Subcutaneous abdominal adipose tissue (tissue), 5 donors: ENCODE measurements around the gene TELO2.

Experiments used
- H3K27ac ChIP-seq: one replicate; pipeline ENCODE4 v1.7.0; 2013; ENCODE audit warnings: low read depth, mild to moderate bottlenecking, inconsistent platforms, low read length, moderate library complexity
- H3K27me3 ChIP-seq, 5 donors: one replicate each; pipeline ENCODE4 v1.7.0; 2013; ENCODE audit warnings: low read length in 5 of 5, inconsistent platforms in 1 of 5; ENCODE audit not compliant: control insufficient read depth in 5 of 5, insufficient read depth in 4 of 5
- H3K36me3 ChIP-seq, 5 donors: one replicate each; pipeline ENCODE4 v1.7.0; 2013; ENCODE audit warnings: low read length in 5 of 5; ENCODE audit not compliant: control insufficient read depth in 5 of 5, insufficient read depth in 5 of 5
- H3K4me1 ChIP-seq, 5 donors: one replicate each; pipeline ENCODE4 v1.7.0; 2013; ENCODE audit warnings: low read length in 5 of 5, mild to moderate bottlenecking in 3 of 5, moderate library complexity in 1 of 5; ENCODE audit not compliant: control insufficient read depth in 5 of 5, insufficient read depth in 5 of 5
- H3K4me3 ChIP-seq, 5 donors: one replicate each; pipeline ENCODE4 v1.7.0; 2013; ENCODE audit warnings: low read length in 5 of 5, low read depth in 1 of 5
- H3K9ac ChIP-seq, 5 donors: one replicate each; pipeline ENCODE4 v1.7.0; 2013; ENCODE audit warnings: low read length in 5 of 5, mild to moderate bottlenecking in 4 of 5, moderate library complexity in 3 of 5
- H3K9me3 ChIP-seq, 5 donors: one replicate each; pipeline ENCODE4 v1.7.0; 2013; ENCODE audit warnings: low read length in 5 of 5; ENCODE audit not compliant: control insufficient read depth in 5 of 5
- donor health status: healthy.
- donor health status: healthy.
- donor health status: healthy.
- donor health status: healthy.
- donor health status: healthy.

Gene TELO2

DNA sequence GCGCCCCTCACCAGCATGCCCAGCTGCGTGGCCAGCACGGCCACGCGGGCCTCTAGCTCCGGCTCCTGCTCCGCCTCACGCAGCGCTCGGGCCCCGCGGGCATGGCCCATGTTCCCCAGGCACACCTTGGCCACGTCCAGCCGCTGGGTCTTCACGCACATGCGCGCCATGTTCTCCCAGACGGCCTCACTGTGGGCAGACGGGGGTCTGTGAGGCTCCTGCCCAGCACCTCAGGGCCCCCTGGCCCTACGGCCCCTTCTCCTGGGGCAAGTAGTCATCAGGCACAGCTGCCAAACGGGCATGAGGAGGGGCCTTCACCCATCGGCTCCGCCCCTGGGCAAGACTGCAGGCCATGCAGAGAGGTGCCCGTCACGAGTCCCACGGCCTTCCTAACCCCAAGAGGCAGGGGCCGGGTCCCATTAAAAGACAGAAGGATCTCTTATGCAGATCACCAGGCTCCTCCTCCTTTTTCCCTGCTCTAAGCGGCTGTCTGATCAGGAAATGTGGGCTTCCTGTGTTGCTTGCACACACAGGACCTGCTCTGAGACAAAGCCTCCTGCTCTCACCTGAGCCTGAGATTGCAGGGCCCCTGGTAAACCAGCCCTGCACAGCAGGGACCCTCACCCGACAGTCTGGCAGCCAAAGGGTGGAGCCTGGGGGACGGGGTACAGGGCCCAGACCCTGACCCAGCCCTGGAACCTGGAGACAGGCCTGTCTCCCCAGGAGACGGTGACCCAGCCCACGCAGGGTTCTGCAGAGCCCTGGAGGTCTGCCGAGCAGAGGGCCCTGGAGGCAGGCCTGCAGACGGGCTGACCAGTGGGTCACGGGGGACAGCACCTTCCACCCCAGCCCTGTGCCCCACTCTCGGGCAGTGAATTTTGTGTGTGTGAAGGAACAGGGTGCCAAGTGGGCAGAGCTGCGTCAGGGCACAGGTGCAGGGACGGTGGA lies 33.7 kb downstream of the TELO2 start:
- Histone ChIP-seq H3K36me3 (peaks cover 0 to 14% (median 3%) of the 10 kb centered on the region in 5 donors), H3K4me1 (peaks cover 11 to 51% (median 40%) of the 10 kb centered on the region in 5 donors), H3K27ac (no peak overlapping the region), H3K9me3 (no peaks in the 10 kb centered on the region), H3K4me3 (no peak overlapping the region), H3K27me3 (peaks cover 0 to 21% (median 8%) of the 10 kb centered on the region in 5 donors), H3K9ac (no peak overlapping the region)

DNA sequence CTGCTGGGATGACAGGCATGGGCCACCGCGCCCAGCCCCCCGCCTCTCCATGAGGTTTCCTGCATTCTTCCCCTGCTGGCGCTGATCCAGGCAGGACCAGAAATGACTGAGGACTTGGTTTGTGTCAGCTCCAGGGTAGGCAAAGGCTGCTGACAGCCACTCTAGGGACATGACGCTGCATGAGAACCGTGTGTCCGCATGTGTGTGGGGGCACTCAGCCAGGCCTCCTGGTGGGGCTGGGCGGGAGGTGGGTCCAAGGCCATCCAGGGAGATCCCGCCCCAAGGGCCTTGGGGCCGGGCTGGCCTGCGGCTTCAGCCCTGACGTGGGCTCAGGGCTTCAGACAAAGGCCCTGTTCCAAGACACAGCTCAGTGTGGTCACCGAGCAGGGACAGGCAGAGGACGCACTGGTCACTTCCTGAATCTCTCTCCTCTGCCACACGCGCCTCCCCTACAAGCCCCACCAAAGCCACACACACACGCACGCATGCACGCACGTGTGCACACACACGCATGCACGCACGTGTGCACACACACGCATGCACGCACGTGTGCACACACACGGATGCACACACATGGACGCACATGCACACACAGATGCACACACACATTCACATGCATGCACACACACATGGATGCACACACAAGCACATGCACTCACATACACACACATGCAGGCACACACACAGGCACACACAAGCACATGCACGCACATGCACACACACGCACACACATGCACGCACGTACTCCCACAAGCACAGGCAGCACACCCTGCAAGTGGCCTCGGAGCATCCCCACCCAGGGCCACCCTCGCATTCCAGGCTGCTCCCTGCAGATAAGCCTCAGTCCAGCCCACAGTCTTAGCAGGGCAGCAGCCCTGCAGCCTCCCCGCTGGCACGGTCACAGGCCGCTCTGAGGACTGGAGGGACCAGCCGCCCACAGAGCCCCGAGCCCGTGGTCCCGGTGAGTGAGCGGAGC lies 35.0 kb downstream of the TELO2 start:
- no peak overlapping the region for H3K27ac ChIP-seq
- H3K4me3 ChIP-seq = peak overlapping the region in 2 of 5 donors; percentile 13 to 40
- H3K27me3 ChIP-seq = peaks cover 7 to 30% (median 15%) of the 10 kb centered on the region in 5 donors
- H3K36me3 ChIP-seq = peaks cover 0 to 14% (median 2%) of the 10 kb centered on the region in 5 donors
- H3K9me3 ChIP-seq = no peaks in the 10 kb centered on the region
- H3K4me1 ChIP-seq = peaks cover 12 to 63% (median 52%) of the 10 kb centered on the region in 5 donors
- H3K9ac ChIP-seq = no peak overlapping the region

DNA sequence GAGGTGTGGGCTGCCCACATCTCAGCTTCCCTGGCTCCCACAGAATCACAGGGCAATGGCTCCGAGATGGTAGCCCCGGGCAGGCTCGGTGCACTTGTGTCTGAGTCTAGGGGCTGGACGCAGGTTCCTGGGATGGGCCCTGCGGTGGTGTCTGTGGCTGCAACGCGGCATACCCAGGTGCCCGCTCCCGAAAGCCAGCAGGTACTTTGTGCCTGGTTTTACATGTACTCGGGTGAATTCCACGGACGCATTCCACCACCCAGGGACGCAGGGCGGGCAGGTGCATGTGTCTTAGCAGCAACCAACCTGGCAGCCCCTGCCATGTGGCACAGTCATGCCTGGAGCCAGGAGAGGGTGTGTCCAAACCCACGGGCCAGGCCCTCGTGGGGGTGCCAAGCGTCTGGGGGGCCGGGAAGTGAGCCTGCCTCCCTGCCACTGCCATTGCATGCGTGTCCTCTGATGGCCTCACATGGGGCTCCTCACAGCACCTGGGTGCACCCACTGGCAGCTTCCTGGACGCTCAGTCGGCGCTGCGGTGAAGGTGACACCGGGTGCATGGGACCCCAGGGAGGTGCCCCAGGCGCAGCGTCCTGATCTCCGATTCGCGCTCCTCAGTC lies 35.9 kb downstream of the TELO2 start:
- H3K4me3 ChIP-seq = no peak overlapping the region
- peaks cover 12 to 72% (median 60%) of the 10 kb centered on the region in 5 donors for H3K4me1 ChIP-seq
- peaks cover 0 to 6% (median 0%) of the 10 kb centered on the region in 5 donors for H3K36me3 ChIP-seq
- H3K9me3 ChIP-seq = no peaks in the 10 kb centered on the region
- H3K27ac ChIP-seq = no peak overlapping the region
- H3K27me3 ChIP-seq = peaks cover 7 to 39% (median 15%) of the 10 kb centered on the region in 5 donors
- H3K9ac ChIP-seq = no peak overlapping the region

DNA sequence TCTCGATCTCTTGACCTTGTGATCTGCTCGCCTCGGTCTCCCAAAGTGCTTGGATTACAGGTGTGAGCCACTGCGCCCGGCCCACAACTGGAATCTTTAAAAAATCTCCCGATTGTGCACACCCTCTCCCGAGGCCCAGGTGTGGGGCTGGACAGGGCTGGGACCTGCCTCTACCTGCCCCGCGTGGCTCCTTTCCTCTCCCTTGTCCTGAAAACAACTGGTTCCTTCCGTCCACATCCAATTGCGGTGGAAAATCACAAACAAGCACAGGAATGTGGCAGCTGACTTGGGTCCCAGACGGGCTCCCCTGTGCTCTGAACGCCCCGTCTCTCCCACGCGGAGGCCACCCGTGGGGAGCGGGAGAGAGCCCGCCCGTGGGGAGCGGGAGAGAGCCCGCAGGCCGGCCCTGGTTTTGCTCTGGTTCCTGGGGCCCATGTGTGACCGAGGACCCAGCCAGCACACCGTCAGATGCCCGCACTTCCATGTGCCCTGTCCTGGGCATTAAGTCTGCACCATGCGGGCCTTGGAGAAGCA lies 37.3 kb downstream of the TELO2 start:
- H3K27ac ChIP-seq = peak overlapping the region; percentile 79
- H3K4me1 ChIP-seq = peaks cover 12 to 78% (median 66%) of the 10 kb centered on the region in 5 donors
- peak overlapping the region in 3 of 5 donors; percentile 22 to 92 (median 50) for H3K4me3 ChIP-seq

DNA sequence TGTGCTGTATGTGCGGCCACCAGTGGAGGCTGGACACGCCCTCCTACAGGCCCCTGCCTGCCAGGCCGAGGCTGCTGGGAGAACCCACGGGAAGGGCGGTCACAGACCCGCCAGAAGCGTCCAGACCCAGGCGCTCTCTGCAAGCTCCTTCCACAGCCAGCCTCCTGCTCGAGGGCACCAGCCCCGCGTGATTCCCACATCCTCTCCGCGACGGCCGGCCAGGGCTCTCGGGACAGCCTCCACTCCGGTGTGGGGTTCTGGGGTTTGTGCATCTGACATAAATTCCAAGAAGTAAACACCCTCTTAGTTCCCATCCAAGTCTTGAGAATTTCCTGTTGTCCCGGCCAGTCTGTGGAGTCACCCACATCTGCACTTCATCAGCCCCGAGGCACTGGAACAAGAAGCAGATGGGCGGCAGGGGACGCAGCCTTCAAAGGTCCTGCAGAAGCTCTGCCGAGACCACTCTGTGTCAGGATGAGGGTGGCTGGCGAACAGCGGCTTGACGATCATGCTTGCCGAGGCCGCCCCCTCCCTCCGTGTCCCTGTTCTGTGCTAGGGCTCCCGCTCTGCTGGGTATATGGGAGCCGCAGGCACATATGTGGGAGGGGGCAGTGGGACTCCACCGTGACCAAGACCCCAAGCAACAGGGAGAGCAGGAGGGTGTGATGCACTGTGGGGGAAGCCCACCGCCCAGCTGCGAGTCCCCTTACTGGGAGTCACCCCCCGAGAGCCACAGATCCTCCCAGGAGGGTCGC lies 37.9 kb downstream of the TELO2 start:
- Histone ChIP-seq H3K27me3 (peaks cover 12 to 49% (median 23%) of the 10 kb centered on the region in 5 donors), H3K4me3 (peak overlapping the region in 3 of 5 donors; percentile 22 to 92 (median 50)), H3K9me3 (no peaks in the 10 kb centered on the region), H3K27ac (peak overlapping the region; percentile 79), H3K4me1 (peaks cover 12 to 84% (median 72%) of the 10 kb centered on the region in 5 donors), H3K36me3 (peaks cover 0 to 2% (median 0%) of the 10 kb centered on the region in 5 donors), H3K9ac (peak overlapping the region in 1 of 5 donors; percentile 67)

More for the DNA sequence above, 37.3 kb downstream of the TELO2 start:
- peak overlapping the region in 1 of 5 donors; percentile 53 for H3K9ac ChIP-seq
- no peaks in the 10 kb centered on the region for H3K36me3 ChIP-seq
- H3K9me3 ChIP-seq = no peaks in the 10 kb centered on the region
- peaks cover 12 to 46% (median 20%) of the 10 kb centered on the region in 5 donors for H3K27me3 ChIP-seq

DNA sequence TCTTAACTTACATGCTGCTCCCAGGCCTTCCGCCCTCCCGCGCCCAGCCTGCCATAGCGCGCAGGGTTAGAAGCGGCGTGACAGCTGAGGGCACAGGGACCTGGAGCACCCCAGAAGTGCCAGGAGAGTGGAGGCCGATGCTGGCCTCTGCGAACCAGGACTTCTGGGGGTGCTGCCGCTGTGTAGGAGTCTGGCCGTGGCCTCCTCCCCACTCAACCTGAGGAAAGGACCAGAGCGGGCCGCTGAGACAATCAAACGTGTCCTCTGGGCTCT lies 38.4 kb downstream of the TELO2 start:
- Histone ChIP-seq H3K4me3 (peak overlapping the region in 3 of 5 donors; percentile 17 to 92 (median 50)), H3K9me3 (no peaks in the 10 kb centered on the region), H3K27ac (peak overlapping the region; percentile 79), H3K27me3 (peaks cover 12 to 52% (median 27%) of the 10 kb centered on the region in 5 donors), H3K9ac (peak overlapping the region in 1 of 5 donors; percentile 67), H3K4me1 (peaks cover 12 to 89% (median 77%) of the 10 kb centered on the region in 5 donors), H3K36me3 (peaks cover 0 to 6% (median 3%) of the 10 kb centered on the region in 5 donors)

DNA sequence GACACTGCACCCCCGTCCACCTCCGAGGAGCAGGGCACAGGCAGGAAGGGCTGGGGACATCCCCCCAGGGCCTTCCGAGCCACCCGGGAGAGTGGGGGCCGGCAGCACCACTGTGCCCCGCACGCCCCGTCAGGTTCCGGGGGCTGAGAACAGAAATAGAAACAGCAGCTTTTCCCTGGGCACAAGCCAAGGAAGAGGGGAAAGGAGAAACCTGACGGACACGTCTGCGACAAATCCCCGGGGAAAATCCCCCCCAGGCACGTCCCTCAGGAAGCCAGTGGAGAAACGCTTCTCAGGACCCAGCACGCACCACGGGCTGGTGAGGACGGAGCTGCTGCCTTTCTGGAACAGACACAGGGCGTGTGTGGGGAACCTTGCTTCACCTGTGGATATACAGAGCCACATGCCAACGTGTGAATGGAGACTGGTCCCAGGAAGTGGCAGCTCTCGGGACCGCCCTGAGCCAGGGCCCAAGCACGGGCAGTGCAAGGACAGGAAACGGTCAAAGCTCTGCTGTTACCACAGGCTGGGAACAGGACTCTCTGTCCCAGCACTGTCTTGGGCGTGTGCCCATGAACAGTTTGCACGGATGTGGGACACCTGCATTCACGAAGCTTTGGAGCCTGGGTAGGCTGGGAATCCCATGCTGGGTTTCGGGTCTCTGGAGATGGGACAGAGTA lies 39.1 kb downstream of the TELO2 start:
- Histone ChIP-seq H3K9ac (peak overlapping the region in 3 of 5 donors; percentile 16 to 67 (median 16)), H3K4me1 (peaks cover 12 to 89% (median 77%) of the 10 kb centered on the region in 5 donors)

DNA sequence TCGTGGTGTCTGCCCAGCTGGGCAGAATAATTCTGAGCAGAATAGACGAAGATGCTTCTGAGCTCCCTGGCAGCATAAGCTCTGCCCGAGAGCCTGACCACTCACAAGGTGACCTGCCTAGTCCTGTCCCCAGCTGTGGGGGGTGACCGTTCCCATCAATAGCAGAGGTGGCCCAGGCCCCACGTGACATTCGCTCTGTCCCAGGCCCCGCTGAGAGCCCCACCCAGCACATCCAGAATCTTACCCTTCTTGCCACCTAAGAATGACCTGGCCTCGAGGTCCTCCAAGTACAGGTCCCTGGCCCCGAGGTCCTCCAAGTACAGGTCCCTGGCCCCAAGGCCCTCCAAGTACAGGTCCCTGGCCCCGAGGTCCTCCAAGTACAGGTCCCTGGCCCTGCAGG lies 39.6 kb downstream of the TELO2 start:
- Histone ChIP-seq H3K36me3 (peaks cover 0 to 17% (median 15%) of the 10 kb centered on the region in 5 donors), H3K4me3 (peak overlapping the region in 2 of 5 donors; percentile 79 to 92), H3K4me1 (peaks cover 12 to 89% (median 77%) of the 10 kb centered on the region in 5 donors), H3K9me3 (no peaks in the 10 kb centered on the region), H3K9ac (peak overlapping the region in 3 of 5 donors; percentile 16 to 76 (median 67)), H3K27me3 (peaks cover 12 to 52% (median 27%) of the 10 kb centered on the region in 5 donors), H3K27ac (peak overlapping the region; percentile 79)

More for the DNA sequence above, 39.1 kb downstream of the TELO2 start:
- peak overlapping the region in 2 of 5 donors; percentile 79 to 92 for H3K4me3 ChIP-seq
- peaks cover 0 to 13% (median 9%) of the 10 kb centered on the region in 5 donors for H3K36me3 ChIP-seq
- peak overlapping the region; percentile 79 for H3K27ac ChIP-seq
- peaks cover 12 to 52% (median 27%) of the 10 kb centered on the region in 5 donors for H3K27me3 ChIP-seq
- no peaks in the 10 kb centered on the region for H3K9me3 ChIP-seq
